Measurements from ENCODE around the gene MTHFSD. TPM values are rescaled to one million over a fixed set of nuclear protein-coding genes. Genes with fewer than 3 reads are reported as not detected.

The MTHFSD gene
- total and polyA plus RNA-seq, 2 of the 8 experiments (the other 6 are each of a cell fraction or from before 2014, with no cell fraction given): 7.1 to 9.8 TPM

- TF ChIP-seq USF2 (IDR thresholded peaks at IDR 0.05; ENCODE audit: low read length): no peak
- TF ChIP-seq KDM5A (IDR thresholded peaks at IDR 0.05; ENCODE audit: low read length): no peak
- no peak for TF ChIP-seq POLR2A (IDR thresholded peaks at IDR 0.05; ENCODE audit: control extremely low read depth in 1 of 2, low read depth in 2 of 2, low read length in 2 of 2)
- TF ChIP-seq SIX5 (IDR thresholded peaks at IDR 0.05; ENCODE audit: low read depth, low read length): no peak
- no peak for TF ChIP-seq SIN3A (conservative IDR thresholded peaks at IDR 0.05 in 1 of 2, IDR thresholded peaks at IDR 0.05 in 1 of 2; ENCODE audit: low read depth in 1 of 2, low read length in 2 of 2)
- peak; percentile 97 for TF ChIP-seq SUZ12 (IDR thresholded peaks at IDR 0.05; ENCODE audit: low read length)
- TF ChIP-seq NRF1 (IDR thresholded peaks at IDR 0.05; ENCODE audit: low read depth, low read length): no peak
- TF ChIP-seq ZNF274 (IDR thresholded peaks at IDR 0.05; ENCODE audit: borderline replicate concordance, extremely low read depth, low read length): no peak
- TF ChIP-seq EZH2 (IDR thresholded peaks at IDR 0.05; ENCODE audit: low read depth, low read length, severe bottlenecking): peak; percentile 93
- TF ChIP-seq JUND (IDR thresholded peaks at IDR 0.05; ENCODE audit: low read length): no peak
- TF ChIP-seq CBX8 (IDR thresholded peaks at IDR 0.05; ENCODE audit: borderline replicate concordance, low read depth, low read length): peak; percentile 55; the same call in 1 of the 2 replicates
- TF ChIP-seq TAF1 (IDR thresholded peaks at IDR 0.05; ENCODE audit: low read depth, low read length): no peak
- no peak for TF ChIP-seq KDM1A (IDR thresholded peaks at IDR 0.05; ENCODE audit: borderline replicate concordance, low read length)
These were observed 24.4 kb upstream of the MTHFSD start (continued) for GRCh38 chr16:86579268-86580062.

All from H1 (cell line).